HepG2 (cell line): ENCODE data around the gene CHRD. TPM values are rescaled to one million over a fixed set of nuclear protein-coding genes. Genes with fewer than 3 reads are reported as not detected.

Experiments
- ATAC-seq: fragments of 200-7000 bp; cut with Tn5 transposase; 3 replicates; pipeline ENCODE4 v1.9.1; 2020; ENCODE audit warnings: mild to moderate bottlenecking, moderate library complexity
- BruUV-seq: library from RNA; stranded (reverse); fragments of 400-500 nt; replicated peaks from 2 replicates; lab custom pipeline; 2021; lab: Mats Ljungman, UMichigan
- CTCF ChIA-PET: fragments of 300-600 bp; formaldehyde crosslinking; extraction: SDS; loops from one replicate; lab custom pipeline; 2021; ENCODE audit warnings: low total read pairs, inconsistent platforms, low intra/inter-chr PET ratio; lab: Yijun Ruan, JAX
- POLR2A ChIA-PET: fragments of 350-600 bp; sonication (Branson Sonifier 250); formaldehyde crosslinking; loops from one replicate; lab custom pipeline; 2020; ENCODE audit warnings: antibody characterized with exemption, inconsistent platforms; lab: Yijun Ruan, JAX
- DNase-seq: peaks from one replicate; pipeline ENCODE4 v3.0.0-alpha.2; 2015; ENCODE audit warnings: low spot score
- FAIRE-seq: peaks from 3 replicates; lab custom pipeline; 2011; peaks lifted over from hg19 to GRCh38; lab: Jason Lieb, UNC
- H2AFZ ChIP-seq: one replicate; pipeline ENCODE4 v1.6.1; 2011; ENCODE audit warnings: low read length, inconsistent platforms
- H3K27ac ChIP-seq: fragments of 300-600 bp; 3 replicates; pipeline ENCODE4 v1.8.0; 2011; ENCODE audit warnings: mixed run types, mild to moderate bottlenecking, mixed read lengths, low read length, inconsistent platforms; ENCODE audit not compliant: insufficient read depth; ENCODE audit errors: extremely low read length
- H3K27me3 ChIP-seq, 2 experiments: fragments of 200-600 bp in 1 of 2; 2 replicates in 1 of 2; 3 replicates in 1 of 2; pipeline versions ENCODE4 v1.6.0 to v1.8.0; 2011; ENCODE audit warnings: low read length in 2 of 2, mild to moderate bottlenecking in 2 of 2, moderate library complexity in 2 of 2, inconsistent platforms in 1 of 2; ENCODE audit not compliant: insufficient read depth in 2 of 2, control insufficient read depth in 1 of 2
- H3K36me3 ChIP-seq, 2 experiments: fragments of 200-600 bp in 1 of 2; replicated peaks in 1 of 2; 2 replicates in 1 of 2; 3 replicates in 1 of 2; pipeline versions ENCODE4 v1.5.1 to v1.8.0; 2011; ENCODE audit warnings: low read length in 2 of 2, inconsistent platforms in 1 of 2; ENCODE audit not compliant: insufficient read depth in 2 of 2, control insufficient read depth in 1 of 2
- H3K4me1 ChIP-seq: 2 replicates; pipeline ENCODE4 v1.5.1; 2012; ENCODE audit warnings: low read length, inconsistent platforms; ENCODE audit not compliant: insufficient read depth
- H3K4me2 ChIP-seq: 2 replicates; pipeline ENCODE4 v1.6.0; 2011; ENCODE audit warnings: low read depth, low read length, inconsistent platforms
- H3K4me3 ChIP-seq, 3 experiments: fragments of 200-600 bp in 1 of 3; sonication (generic), shearing (Covaris generic) in 1 of 3; replicated peaks in 1 of 3; 2 replicates each; pipeline ENCODE4 v1.5.1; 2011 to 2016; ENCODE audit warnings: low read length in 3 of 3, inconsistent platforms in 2 of 3, low read depth in 2 of 3, mild to moderate bottlenecking in 2 of 3, control low read depth in 1 of 3, mixed read lengths in 1 of 3; ENCODE audit not compliant: insufficient read depth in 1 of 3
- H3K79me2 ChIP-seq: one replicate; pipeline ENCODE4 v1.6.1; 2011; ENCODE audit warnings: low read length, inconsistent platforms; ENCODE audit not compliant: insufficient read depth
- H3K9ac ChIP-seq: 2 replicates; pipeline ENCODE4 v1.6.0; 2011; ENCODE audit warnings: mild to moderate bottlenecking, low read depth, low read length, inconsistent platforms; ENCODE audit not compliant: insufficient read depth
- H3K9me3 ChIP-seq: 2 replicates; pipeline ENCODE4 v1.5.1; 2012; ENCODE audit warnings: mild to moderate bottlenecking, low read length
- H4K20me1 ChIP-seq: 2 replicates; pipeline ENCODE4 v1.6.0; 2011; ENCODE audit warnings: inconsistent platforms, mild to moderate bottlenecking, low read length, moderate library complexity; ENCODE audit not compliant: insufficient read depth
- CBX1 ChIP-seq: IDR thresholded peaks from one replicate; pipeline ENCODE4 v1.6.1; 2016; ENCODE audit warnings: antibody characterized with exemption, low read depth
- CC2D1A ChIP-seq: sonication (generic); formaldehyde crosslinking; IDR thresholded peaks from 2 replicates; pipeline ENCODE4 v1.8.1; 2023; ENCODE audit warnings: mild to moderate bottlenecking, missing genetic modification reagents
- FOSL1 ChIP-seq: sonication (generic); formaldehyde crosslinking; IDR thresholded peaks from 2 replicates; pipeline ENCODE4 v1.9.0; 2021; ENCODE audit warnings: missing genetic modification reagents, borderline replicate concordance
- HDAC2 ChIP-seq: sonication (generic); formaldehyde crosslinking; IDR thresholded peaks from 2 replicates; pipeline ENCODE4 v1.4.0; 2020; ENCODE audit warnings: missing genetic modification reagents
- HNRNPK ChIP-seq: fragments of 200-400 bp; formaldehyde crosslinking; IDR thresholded peaks from 2 replicates; pipeline ENCODE4 v1.6.1; 2018; ENCODE audit warnings: low read length, low read depth, moderate library complexity, mild to moderate bottlenecking; ENCODE audit not compliant: poor library complexity, severe bottlenecking
- IRX3 ChIP-seq: sonication (generic); formaldehyde crosslinking; IDR thresholded peaks from 2 replicates; pipeline ENCODE4 v1.8.1; 2023; ENCODE audit warnings: mild to moderate bottlenecking, low read depth, missing genetic modification reagents, borderline replicate concordance
- ISL2 ChIP-seq: sonication (generic); formaldehyde crosslinking; IDR thresholded peaks from 2 replicates; pipeline ENCODE4 v1.5.0; 2020; ENCODE audit warnings: missing genetic modification reagents
- NFIC ChIP-seq: IDR thresholded peaks from 2 replicates; pipeline ENCODE4 v1.6.1; 2012; ENCODE audit warnings: mild to moderate bottlenecking, low read length, inconsistent platforms
- NFKBIZ ChIP-seq: IDR thresholded peaks from 2 replicates; pipeline ENCODE4 v1.6.1; 2018; ENCODE audit warnings: missing genetic modification reagents, missing compliant biosample characterization
- RBFOX2 ChIP-seq: fragments of 200-400 bp; formaldehyde crosslinking; IDR thresholded peaks from 2 replicates; pipeline ENCODE4 v1.6.1; 2017; ENCODE audit warnings: low read depth, mild to moderate bottlenecking, low read length
- SP1 ChIP-seq, 2 experiments: fragments of 450-650 bp in 1 of 2; sonication (generic) in 1 of 2; formaldehyde crosslinking in 1 of 2; IDR thresholded peaks; 2 replicates each; pipeline versions ENCODE4 v1.4.0 to v1.6.1; 2016 to 2020; ENCODE audit warnings: missing genetic modification reagents in 1 of 2
- ZBTB7A ChIP-seq: sonication (generic); formaldehyde crosslinking; IDR thresholded peaks from 2 replicates; pipeline ENCODE4 v1.8.0; 2022; ENCODE audit warnings: mild to moderate bottlenecking, missing genetic modification reagents
- ZNF768 ChIP-seq: sonication (generic); formaldehyde crosslinking; IDR thresholded peaks from 2 replicates; pipeline ENCODE4 v1.4.0; 2020; ENCODE audit warnings: missing genetic modification reagents
- ZSCAN21 ChIP-seq: sonication (generic); formaldehyde crosslinking; IDR thresholded peaks from 2 replicates; pipeline ENCODE4 v1.8.0; 2022; ENCODE audit warnings: mild to moderate bottlenecking, missing genetic modification reagents, moderate library complexity, borderline replicate concordance
- WGBS: methylation state at CpG from one replicate; pipeline ENCODE4 v1.1.6; 2017; ENCODE audit warnings: low lambda C conversion rate; 5-methylcytosine and 5-hydroxymethylcytosine counted together
- in situ Hi-C: cut with HindIII; loops from 2 replicates; pipeline ENCODE4 v1.10.0; 2017; ENCODE audit warnings: low pct_unique_long_range_greater_than_20kb; ENCODE audit not compliant: extremely low pct_ligation_motif_present
- intact Hi-C: fragments of 100-400 bp; cut with micrococcal nuclease; formaldehyde crosslinking; loops from one replicate; pipeline ENCODE4 v1.10.0; 2022; ENCODE audit not compliant: unreplicated experiment
- polyA plus RNA-seq, 8 experiments: library from polyadenylated mRNA; depleted of rRNA in 3 of 8; stranded (reverse) in 7 of 8; unstranded in 1 of 8; fragments of >200 nt; fragmentation: Illumina TruSeq in 4 of 8; extraction: Trizol in 4 of 8; gene quantifications; 2 replicates each; pipeline versions ENCODE4 v1.2.1 to v1.2.3, GENCODE V29; 2011 to 2016; ENCODE audit warnings: low read depth in 4 of 8, missing spikeins in 1 of 8, mixed read lengths in 1 of 8; ENCODE audit not compliant: insufficient read depth in 1 of 8
- total RNA-seq, 5 experiments: library from RNA; depleted of rRNA; stranded (reverse); fragments of >200 nt; fragmentation: Illumina TruSeq; extraction: Trizol; gene quantifications; 2 replicates each; pipeline ENCODE4 v1.2.3, GENCODE V29; 2016; ENCODE audit warnings: low read depth in 1 of 5
- TF ChIP-seq, protein P1 (sequence below): sonication (generic); formaldehyde crosslinking; IDR thresholded peaks from 2 replicates; pipeline ENCODE4 v1.4.0; 2020; ENCODE audit warnings: missing genetic modification reagents

Gene CHRD
- total and polyA plus RNA-seq, 2 of the 13 experiments (the other 11 are each of a cell fraction or from before 2014, with no cell fraction given) = 22.2 to 35.2 TPM

DNA sequence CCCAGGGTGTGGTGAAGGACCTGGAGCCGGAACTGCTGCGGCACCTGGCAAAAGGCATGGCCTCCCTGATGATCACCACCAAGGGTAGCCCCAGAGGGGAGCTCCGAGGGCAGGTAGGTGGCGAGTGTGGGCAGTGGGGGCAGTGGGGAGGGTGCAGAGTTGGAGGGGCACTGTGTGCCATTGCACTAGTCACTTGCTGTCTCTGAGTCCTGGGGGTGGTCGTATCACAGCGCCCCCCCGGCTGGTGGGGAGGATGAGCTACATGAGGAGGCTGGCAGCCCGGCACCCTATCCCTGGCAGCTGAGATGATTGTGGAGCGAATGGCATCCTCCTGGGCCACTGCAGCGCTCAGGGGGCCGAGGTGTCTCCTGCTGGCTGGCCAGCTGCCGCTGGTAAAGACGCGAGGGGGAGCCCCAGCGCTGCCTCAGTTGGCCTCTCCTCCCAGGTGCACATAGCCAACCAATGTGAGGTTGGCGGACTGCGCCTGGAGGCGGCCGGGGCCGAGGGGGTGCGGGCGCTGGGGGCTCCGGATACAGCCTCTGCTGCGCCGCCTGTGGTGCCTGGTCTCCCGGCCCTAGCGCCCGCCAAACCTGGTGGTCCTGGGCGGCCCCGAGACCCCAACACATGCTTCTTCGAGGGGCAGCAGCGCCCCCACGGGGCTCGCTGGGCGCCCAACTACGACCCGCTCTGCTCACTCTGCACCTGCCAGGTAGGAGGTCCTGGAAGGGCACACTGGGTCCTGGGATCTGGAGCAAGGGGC, 6.4 kb downstream of the CHRD start:
- in situ Hi-C loops (no loop called here), intact Hi-C loops (no loop called here)
- no peak overlapping the region for H3K4me2 ChIP-seq
- H3K36me3 ChIP-seq = peaks cover 12 to 35% of the 10 kb centered on the region in 2 experiments; a peak in 4 of 5 replicates
- no peaks in the 10 kb centered on the region for H3K9me3 ChIP-seq
- no TSS peak for BruUV-seq
- ChIA-PET POLR2A (no interaction called here), CTCF (no interaction called here)
- no peak overlapping the region for H3K9ac ChIP-seq
- H3K4me1 ChIP-seq = no peaks in the 10 kb centered on the region
- H3K27me3 ChIP-seq = no peaks in the 10 kb centered on the region
- WGBS = 97% methylated on average over 5 of the region's 37 CpGs
- H3K4me3 ChIP-seq = no peak overlapping the region
- TF ChIP-seq RBFOX2 (peak; percentile 44; the same call in 1 of the 2 replicates), CBX1 (no peak), ZNF768 (CRISPR knock-in tag) (peak; percentile 79; the same call in 1 of the 2 replicates)
- ATAC-seq (no peak), FAIRE-seq (no peak), DNase-seq (no peak)
- no peak overlapping the region for H2AFZ ChIP-seq
- no peaks in the 10 kb centered on the region for H3K79me2 ChIP-seq
- no peak overlapping the region for H3K27ac ChIP-seq
- no peaks in the 10 kb centered on the region for H4K20me1 ChIP-seq

GRCh38 chr3:184387174-184387714, 7.4 kb downstream of the CHRD start:
- H2AFZ ChIP-seq = no peak overlapping the region
- FAIRE-seq (no peak), ATAC-seq (no peak), DNase-seq (no peak)
- ChIA-PET CTCF (no interaction called here), POLR2A (no interaction called here)
- H3K27me3 ChIP-seq = no peaks in the 10 kb centered on the region
- H3K36me3 ChIP-seq = peaks cover 12 to 35% of the 10 kb centered on the region in 2 experiments; a peak in 4 of 5 replicates
- no peaks in the 10 kb centered on the region for H3K4me1 ChIP-seq
- H4K20me1 ChIP-seq = no peaks in the 10 kb centered on the region
- H3K4me3 ChIP-seq = no peak overlapping the region
- no peaks in the 10 kb centered on the region for H3K79me2 ChIP-seq
- in situ Hi-C loops = no loop called here
- no peak overlapping the region for H3K27ac ChIP-seq
- H3K9me3 ChIP-seq = no peaks in the 10 kb centered on the region
- no TSS peak for BruUV-seq
- WGBS = 100% methylated on average over 4 of the region's 12 CpGs
- no peak overlapping the region for H3K9ac ChIP-seq
- no peak overlapping the region for H3K4me2 ChIP-seq
- intact Hi-C loops = no loop called here
- TF ChIP-seq FOSL1 (CRISPR knock-in tag) (no peak), SP1 (IDR thresholded peaks at IDR 0.05) (no peak), SP1 (CRISPR knock-in tag; IDR thresholded peaks at IDR 0.05) (no peak), CC2D1A (CRISPR knock-in tag) (no peak), HDAC2 (CRISPR knock-in tag) (no peak), HNRNPK (no peak), ZSCAN21 (CRISPR knock-in tag) (no peak), NFKBIZ (CRISPR knock-in tag) (no peak), IRX3 (CRISPR knock-in tag) (no peak), ISL2 (CRISPR knock-in tag) (no peak), ZBTB7A (CRISPR knock-in tag) (no peak), NFIC (no peak)
- TF ChIP-seq, protein P1, sequence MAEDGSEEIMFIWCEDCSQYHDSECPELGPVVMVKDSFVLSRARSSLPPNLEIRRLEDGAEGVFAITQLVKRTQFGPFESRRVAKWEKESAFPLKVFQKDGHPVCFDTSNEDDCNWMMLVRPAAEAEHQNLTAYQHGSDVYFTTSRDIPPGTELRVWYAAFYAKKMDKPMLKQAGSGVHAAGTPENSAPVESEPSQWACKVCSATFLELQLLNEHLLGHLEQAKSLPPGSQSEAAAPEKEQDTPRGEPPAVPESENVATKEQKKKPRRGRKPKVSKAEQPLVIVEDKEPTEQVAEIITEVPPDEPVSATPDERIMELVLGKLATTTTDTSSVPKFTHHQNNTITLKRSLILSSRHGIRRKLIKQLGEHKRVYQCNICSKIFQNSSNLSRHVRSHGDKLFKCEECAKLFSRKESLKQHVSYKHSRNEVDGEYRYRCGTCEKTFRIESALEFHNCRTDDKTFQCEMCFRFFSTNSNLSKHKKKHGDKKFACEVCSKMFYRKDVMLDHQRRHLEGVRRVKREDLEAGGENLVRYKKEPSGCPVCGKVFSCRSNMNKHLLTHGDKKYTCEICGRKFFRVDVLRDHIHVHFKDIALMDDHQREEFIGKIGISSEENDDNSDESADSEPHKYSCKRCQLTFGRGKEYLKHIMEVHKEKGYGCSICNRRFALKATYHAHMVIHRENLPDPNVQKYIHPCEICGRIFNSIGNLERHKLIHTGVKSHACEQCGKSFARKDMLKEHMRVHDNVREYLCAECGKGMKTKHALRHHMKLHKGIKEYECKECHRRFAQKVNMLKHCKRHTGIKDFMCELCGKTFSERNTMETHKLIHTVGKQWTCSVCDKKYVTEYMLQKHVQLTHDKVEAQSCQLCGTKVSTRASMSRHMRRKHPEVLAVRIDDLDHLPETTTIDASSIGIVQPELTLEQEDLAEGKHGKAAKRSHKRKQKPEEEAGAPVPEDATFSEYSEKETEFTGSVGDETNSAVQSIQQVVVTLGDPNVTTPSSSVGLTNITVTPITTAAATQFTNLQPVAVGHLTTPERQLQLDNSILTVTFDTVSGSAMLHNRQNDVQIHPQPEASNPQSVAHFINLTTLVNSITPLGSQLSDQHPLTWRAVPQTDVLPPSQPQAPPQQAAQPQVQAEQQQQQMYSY = no peak
